HG02678 (cell line): ENCODE data around the gene ZNF613.
A peak's percentile ranks its signal among the peaks of the same experiment; 100 is the strongest.
"Not testable (repeated sequence)": the region's sequence is repeated elsewhere in the genome, so short reads cannot be mapped to it uniquely, and the experiment has no call there.

Experiments
- ATAC-seq: cut with Tn5 transposase; IDR thresholded peaks from one replicate; pipeline ENCODE4 v1.9.1; 2021; ENCODE audit warnings: mild to moderate bottlenecking, moderate library complexity; ENCODE audit not compliant: unreplicated experiment

Gene ZNF613

DNA sequence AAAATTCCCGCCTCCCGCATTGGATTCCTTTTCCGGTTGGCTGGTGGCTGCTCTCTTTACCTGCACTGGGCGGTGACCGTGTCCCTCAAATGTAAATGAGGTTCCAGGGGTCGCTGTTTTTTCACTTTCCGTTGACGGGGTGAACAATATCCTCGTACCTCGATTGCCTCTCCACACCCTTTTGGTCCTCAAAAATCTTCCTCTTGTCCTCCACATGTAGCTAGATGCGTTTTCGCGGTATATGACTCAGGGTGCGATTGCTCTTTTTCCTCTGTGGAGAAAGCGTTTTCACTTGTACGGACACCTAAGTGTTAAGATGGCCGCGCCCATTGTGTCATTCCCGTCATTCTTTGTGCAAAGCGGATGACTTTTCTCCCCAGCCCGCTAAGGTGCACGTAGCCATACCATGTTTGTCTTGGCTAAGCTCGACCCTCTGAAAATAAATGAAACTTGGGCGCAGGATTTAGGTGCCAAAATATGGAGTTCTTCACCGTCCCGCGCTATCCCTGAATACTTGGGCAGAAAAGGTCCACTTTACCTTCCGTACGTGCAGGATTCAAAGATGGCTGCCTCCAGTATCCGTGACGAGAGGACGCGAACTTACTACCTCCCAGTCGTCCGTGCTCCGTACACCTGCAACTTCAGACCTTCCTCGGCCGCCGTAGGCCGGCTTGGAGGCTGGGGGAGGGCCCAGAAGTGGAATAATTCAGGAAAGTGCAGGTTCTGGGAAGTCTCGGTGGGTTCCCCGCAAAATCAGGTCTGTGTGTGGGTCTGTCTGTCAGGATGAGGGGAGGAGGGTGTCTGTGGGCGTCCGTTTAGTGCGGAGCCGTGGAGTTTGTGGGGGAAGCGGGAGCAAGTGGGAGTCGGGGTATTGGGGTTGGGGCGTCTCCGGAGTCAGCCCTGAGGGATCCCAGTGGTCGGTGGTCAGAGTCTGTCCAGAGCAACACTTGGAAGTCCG, at the start of gene ZNF613:
Gene ZNF613 (plus strand): TSS at position 689 of the 958 bp plus-strand sequence. CDS start 8,749 bp downstream, outside the sequence.
- peak; percentile 82 for ATAC-seq

GRCh38 chr19:51882518-51882917, 44.8 kb upstream of the ZNF613 start:
- no peak for ATAC-seq

DNA sequence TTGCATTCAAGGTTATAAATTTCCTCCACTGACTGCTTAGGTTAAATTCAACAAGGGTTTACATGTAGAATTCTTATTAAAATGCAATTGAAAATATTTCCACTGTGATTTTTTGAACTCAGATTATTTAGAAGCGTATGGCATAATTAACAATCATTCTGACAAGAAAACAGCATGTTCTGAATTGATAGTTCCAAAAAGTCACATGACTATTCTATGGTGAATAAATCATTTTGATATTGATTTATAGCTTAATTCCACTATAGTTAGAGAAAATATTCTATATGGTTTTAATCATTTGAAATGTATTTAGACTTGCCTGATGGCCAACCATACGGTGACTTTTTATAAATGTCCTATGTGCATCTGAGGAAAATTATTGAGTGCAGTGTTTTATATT, 42.6 kb upstream of the ZNF613 start:
- ATAC-seq, result no peak

DNA sequence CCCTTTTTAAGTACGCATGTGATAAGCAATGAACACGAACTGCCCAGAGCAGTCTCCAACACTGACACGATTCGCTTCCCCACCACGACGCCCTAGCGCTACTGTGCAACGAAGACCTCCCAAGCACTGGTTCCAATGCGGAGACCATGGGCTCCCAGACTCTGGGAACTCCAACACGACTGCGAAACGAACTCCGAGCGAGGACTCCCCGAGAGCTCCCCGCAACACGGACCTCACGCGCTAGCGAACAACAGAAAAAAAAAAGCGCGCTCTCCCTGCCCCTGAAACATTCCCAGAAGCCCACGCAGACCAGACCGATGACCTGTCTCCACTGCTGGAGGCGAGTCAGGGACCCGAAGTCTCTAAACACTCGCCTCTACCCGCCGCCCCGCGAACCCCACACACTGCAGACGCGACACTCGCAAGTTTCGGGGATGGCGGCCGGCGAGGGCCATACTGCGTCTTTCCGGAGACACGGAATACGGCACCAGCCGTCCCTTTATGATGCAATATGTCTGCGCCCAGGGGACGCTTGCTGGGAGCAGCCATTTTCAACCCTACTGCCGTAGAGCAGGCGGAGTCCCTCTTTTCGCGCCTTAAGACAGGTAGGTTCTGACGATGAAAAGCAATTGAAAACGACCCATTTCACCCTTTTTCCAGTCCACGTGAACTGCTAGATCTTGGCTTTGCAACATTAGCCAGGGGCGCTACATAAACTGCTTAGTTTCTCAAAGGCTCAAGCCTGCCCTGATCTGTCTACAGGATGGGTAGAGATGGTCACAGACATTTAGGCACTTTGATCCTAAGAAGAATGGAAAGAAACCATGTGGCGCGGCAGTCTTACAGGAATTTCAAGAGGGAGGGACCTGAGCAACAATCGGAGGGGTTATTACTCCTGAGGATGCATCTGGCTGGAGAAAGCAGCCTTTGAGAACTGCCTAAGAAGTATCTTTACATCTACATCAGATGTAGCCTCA, 39.5 kb upstream of the ZNF613 start, which contains the start of gene ZNF577:
Gene ZNF577 (minus strand): TSS at position 430 of the 977 bp plus-strand sequence. CDS start 7,569 bp downstream, outside the sequence.
- no peak for ATAC-seq

DNA sequence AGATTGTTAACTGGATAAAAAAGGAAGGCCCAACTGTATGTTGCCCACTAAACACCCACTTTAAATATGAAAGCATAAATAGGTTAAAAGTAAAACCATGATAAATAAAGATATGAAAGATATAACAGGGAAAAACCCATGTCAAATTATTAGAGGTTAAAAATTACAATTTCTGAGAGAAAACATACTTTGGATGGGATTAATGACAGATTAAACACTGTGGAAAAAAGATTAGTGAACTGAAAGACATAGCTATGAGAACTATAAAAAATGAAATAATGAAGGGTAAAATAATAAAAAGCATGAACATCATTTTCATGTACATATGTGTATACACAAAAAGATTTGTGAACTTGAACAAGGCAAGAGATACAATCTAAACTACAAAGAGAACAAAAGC, 37.3 kb upstream of the ZNF613 start:
- ATAC-seq, result no peak

DNA sequence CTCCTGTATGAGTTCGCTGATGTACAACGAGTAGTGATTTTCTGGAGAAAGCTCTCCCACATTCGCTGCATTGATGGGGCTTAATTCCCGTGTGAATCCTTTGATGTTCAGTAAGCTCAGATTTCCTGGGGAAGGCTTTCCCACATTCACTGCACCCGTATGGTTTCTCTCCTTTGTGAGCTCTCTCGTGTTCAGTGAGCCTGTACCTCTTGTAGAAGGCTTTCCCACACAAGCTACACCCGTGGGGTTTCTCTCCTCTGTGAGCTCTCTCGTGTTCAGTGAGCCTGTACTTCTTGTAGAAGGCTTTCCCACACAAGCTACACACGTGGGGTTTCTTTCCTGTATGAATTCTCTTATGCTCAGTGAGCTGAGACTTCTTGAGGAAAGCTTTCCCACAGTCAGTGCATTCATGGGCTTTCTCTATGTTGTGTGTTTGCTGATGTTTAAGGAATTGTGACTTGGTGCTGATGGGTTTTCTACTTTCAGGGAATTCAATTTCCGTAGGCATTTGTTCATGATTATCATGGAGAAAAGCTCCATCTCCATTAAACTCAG, 36.0 kb upstream of the ZNF613 start:
- no peak for ATAC-seq

GRCh38 chr19:51901860-51902259, 25.4 kb upstream of the ZNF613 start:
- ATAC-seq, result no peak

GRCh38 chr19:51903192-51903591, 24.1 kb upstream of the ZNF613 start:
- ATAC-seq, result no peak

GRCh38 chr19:51904331-51905165, 22.7 kb upstream of the ZNF613 start, which contains the start of gene ZNF649:
Gene ZNF649, minus strand, starts transcription at chr19:51905017. Its CDS starts 4,910 bp downstream, at chr19:51900107.
- peak; percentile 84 for ATAC-seq

DNA sequence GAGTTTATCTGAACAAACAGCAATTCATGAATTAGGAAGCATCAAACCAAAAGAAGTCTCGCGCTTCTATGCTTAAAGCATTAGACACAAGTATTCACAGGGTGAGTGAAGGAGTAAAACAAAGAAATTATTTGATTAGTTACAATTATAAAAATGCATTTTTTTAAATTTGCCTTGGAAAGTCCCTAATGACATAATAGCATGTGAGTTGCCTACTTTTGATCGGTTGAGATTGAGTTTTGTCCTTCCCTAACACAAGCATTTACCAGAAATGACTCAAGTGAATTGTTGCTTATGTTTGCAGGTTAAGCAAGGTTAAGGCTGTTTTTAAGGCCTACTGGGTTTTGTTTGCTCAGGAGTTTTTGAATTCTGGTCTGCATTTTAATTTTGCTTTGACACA, 22.1 kb upstream of the ZNF613 start:
- no peak for ATAC-seq

DNA sequence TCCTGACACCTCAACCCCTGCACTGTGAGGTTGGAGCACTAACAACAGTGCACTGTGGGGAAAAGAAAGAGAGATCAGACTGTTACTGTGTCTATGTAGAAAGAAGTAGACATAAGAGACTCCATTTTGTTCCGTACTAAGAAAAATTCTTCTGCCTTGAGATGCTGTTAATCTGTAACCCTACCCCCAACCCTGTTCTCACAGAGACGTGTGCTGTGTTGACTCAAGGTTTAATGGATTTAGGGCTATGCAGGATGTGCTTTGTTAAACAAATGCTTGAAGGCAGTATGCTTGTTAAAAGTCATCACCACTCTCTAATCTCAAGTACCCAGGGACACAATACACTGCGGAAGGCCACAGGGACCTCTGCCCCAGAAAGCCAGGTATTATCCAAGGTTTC, 21.6 kb upstream of the ZNF613 start:
- not testable (repeated sequence) for ATAC-seq

- not testable (repeated sequence) for ATAC-seq
Observed at GRCh38 chr19:51906108-51906507, 21.2 kb upstream of the ZNF613 start.

- ATAC-seq, result not testable (repeated sequence)
Observed at GRCh38 chr19:51907981-51908380, 19.3 kb upstream of the ZNF613 start.

- ATAC-seq, result no peak
Observed at GRCh38 chr19:51915324-51915867, 11.9 kb upstream of the ZNF613 start.

GRCh38 chr19:51916167-51916566, 11.1 kb upstream of the ZNF613 start:
- no peak for ATAC-seq

DNA sequence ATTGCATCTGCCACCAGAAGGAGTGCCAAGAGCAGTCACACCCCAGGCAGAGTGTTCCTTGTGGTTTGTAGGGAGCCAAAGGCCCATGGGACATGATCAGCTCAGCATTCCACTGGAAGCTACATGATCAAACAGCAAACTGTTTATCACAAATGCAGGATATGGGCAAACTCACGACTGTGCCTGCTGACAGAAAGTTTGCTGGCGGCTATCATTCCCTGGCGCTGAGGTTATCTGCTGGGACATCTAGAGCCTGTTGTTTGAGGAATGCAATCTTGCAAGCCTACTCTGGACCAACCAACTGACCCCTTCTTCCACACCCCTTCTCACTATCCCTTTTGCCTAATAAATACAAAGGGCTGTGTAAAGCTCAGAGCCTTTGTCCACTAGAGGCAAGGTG, 7.7 kb upstream of the ZNF613 start:
- no peak for ATAC-seq

- no peak for ATAC-seq
Observed at GRCh38 chr19:51921949-51922348, 5.3 kb upstream of the ZNF613 start.

GRCh38 chr19:51926426-51926783, 867 bp upstream of the ZNF613 start:
- ATAC-seq, result no peak

DNA sequence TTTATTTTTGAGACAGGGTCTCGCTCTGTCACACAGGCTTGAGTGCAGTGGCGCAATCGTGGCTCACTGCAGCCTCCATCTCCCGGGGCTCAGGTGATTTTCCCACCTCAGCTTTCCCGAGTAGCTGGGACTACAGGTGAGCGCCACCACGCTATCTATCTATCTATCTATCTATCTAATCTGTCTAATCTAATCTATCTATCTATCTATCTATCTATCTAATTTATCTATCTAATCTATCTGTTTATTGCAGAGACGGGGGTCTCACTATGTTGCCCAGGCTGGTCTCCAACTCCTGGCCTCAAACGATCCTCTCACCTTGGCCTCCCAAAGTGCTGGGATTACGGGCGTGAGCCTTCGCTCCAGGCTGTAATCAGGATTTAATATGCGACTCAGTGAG, 587 bp downstream of the ZNF613 start:
- no peak for ATAC-seq

DNA sequence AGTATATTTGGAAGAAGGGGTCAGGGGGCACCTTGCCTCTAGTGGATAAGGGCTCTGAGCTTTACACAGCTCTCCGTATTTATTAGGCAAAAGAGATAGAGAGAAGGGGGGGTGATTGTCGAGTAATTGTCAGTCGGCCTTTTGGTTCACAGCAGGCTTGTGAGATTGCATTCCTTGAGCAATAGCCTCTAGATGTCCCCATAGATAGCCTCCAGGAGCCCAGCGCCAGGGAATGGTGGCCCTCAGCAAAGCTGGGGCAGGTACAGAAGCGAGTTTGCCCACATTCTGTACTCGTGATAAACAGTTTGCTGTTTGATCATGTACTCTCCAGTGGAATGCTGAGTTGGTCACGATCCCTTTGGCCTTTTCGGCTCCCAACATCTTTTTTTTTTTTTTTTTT, 4.6 kb downstream of the ZNF613 start:
- ATAC-seq, result no peak
